PC-9 (cell line): ENCODE data around the gene ZCCHC2. TPM values are rescaled to one million over a fixed set of nuclear protein-coding genes. Genes with fewer than 3 reads are reported as not detected.

Experiments
- BruUV-seq: library from RNA; stranded (reverse); fragments of 400-500 nt; replicated peaks from 2 replicates; lab custom pipeline; 2021; lab: Mats Ljungman, UMichigan
- CTCF ChIA-PET: fragments of 300-600 bp; sonication (Branson Sonifier 250); formaldehyde crosslinking; loops from one replicate; lab custom pipeline; 2022; ENCODE audit warnings: antibody characterized with exemption; lab: Charles Lee
- POLR2A ChIA-PET: fragments of 300-600 bp; sonication (Branson Sonifier 250); formaldehyde crosslinking; loops from one replicate; lab custom pipeline; 2022; ENCODE audit warnings: antibody characterized with exemption; ENCODE audit not compliant: unreplicated experiment; lab: Charles Lee
- DNase-seq, 2 experiments: peaks; one replicate each; pipeline versions ENCODE4 v3.0.0 to v3.0.0-alpha.2; 2015 to 2022; ENCODE audit warnings: mixed read lengths in 1 of 2
- H2AFZ ChIP-seq: fragments of 200-600 bp; sonication (generic); 2 replicates; pipeline ENCODE4 v1.8.1; 2017; ENCODE audit warnings: antibody characterized with exemption
- H3F3A ChIP-seq: fragments of 200-600 bp; sonication (generic); 2 replicates; pipeline ENCODE4 v1.8.1; 2017; ENCODE audit warnings: antibody characterized with exemption, mild to moderate bottlenecking, low read depth; ENCODE audit not compliant: insufficient read depth
- H3K27ac ChIP-seq: fragments of 200-600 bp; sonication (generic); 2 replicates; pipeline ENCODE4 v1.6.1; 2016; ENCODE audit warnings: mixed run types
- H3K27me3 ChIP-seq: fragments of 200-600 bp; sonication (generic); 2 replicates; pipeline ENCODE4 v1.6.1; 2016; ENCODE audit warnings: low read depth, mixed run types; ENCODE audit not compliant: insufficient read depth
- H3K36me3 ChIP-seq: fragments of 200-600 bp; sonication (generic); 2 replicates; pipeline ENCODE4 v1.6.1; 2016; ENCODE audit warnings: low read depth, mixed run types
- H3K4me1 ChIP-seq: fragments of 200-600 bp; sonication (generic); replicated peaks from 2 replicates; pipeline ENCODE4 v1.6.1; 2016; ENCODE audit warnings: mixed run types; ENCODE audit not compliant: insufficient read depth
- H3K4me2 ChIP-seq: fragments of 200-600 bp; sonication (generic); 2 replicates; pipeline ENCODE4 v1.6.1; 2017; ENCODE audit warnings: mixed run types
- H3K4me3 ChIP-seq: fragments of 200-600 bp; sonication (generic); 2 replicates; pipeline ENCODE4 v1.6.1; 2016; ENCODE audit warnings: mixed run types
- H3K79me2 ChIP-seq: fragments of 200-600 bp; sonication (generic); 2 replicates; pipeline ENCODE4 v1.6.1; 2017; ENCODE audit warnings: low read depth, mixed run types
- H3K9me2 ChIP-seq: fragments of 200-600 bp; sonication (generic); 2 replicates; pipeline ENCODE4 v1.8.1; 2017; ENCODE audit warnings: mild to moderate bottlenecking; ENCODE audit not compliant: insufficient read depth
- H3K9me3 ChIP-seq: fragments of 200-600 bp; sonication (generic); 2 replicates; pipeline ENCODE4 v1.8.1; 2016; ENCODE audit warnings: low read depth; ENCODE audit not compliant: insufficient read depth
- H4K20me1 ChIP-seq: fragments of 200-600 bp; sonication (generic); 2 replicates; pipeline ENCODE4 v1.8.1; 2017; ENCODE audit not compliant: insufficient read depth
- CTCF ChIP-seq: fragments of 200-600 bp; sonication (generic); conservative IDR thresholded peaks from 2 replicates; pipeline ENCODE4 v1.6.1; 2017; ENCODE audit warnings: mixed run types, antibody characterized with exemption, mild to moderate bottlenecking, moderate library complexity
- EZH2 ChIP-seq: fragments of 200-600 bp; sonication (generic); IDR thresholded peaks from 2 replicates; pipeline ENCODE4 v1.8.0; 2017; ENCODE audit warnings: antibody characterized with exemption, low read depth
- intact Hi-C: fragments of 100-400 bp; cut with micrococcal nuclease; formaldehyde crosslinking; loops from one replicate; pipeline ENCODE4 v1.10.0; 2022; ENCODE audit not compliant: unreplicated experiment
- total RNA-seq: library from RNA; stranded (reverse); gene quantifications from 2 replicates; pipeline ENCODE4 v1.2.3, GENCODE V29; 2021

ZCCHC2 gene
- total RNA-seq, 1 experiment from 2014 or later = 18.1 TPM

- Histone ChIP-seq H3K4me2 (no peak overlapping the region), H3K9me3 (no peaks in the 10 kb centered on the region), H3F3A (no peaks in the 10 kb centered on the region), H3K27ac (no peak overlapping the region), H3K4me3 (no peak overlapping the region), H3K4me1 (no peaks in the 10 kb centered on the region), H2AFZ (no peak overlapping the region), H3K79me2 (no peaks in the 10 kb centered on the region), H3K27me3 (no peaks in the 10 kb centered on the region), H3K9me2 (no peaks in the 10 kb centered on the region), H4K20me1 (no peaks in the 10 kb centered on the region), H3K36me3 (peaks cover 14% of the 10 kb centered on the region; the same call in 1 of the 2 replicates)
- intact Hi-C loops = no loop called here
- no peak for DNase-seq
- ChIA-PET POLR2A (no interaction called here), CTCF (no interaction called here)
- no TSS peak for BruUV-seq
- TF ChIP-seq EZH2 (no peak), CTCF (no peak)
Measured at GRCh38 chr18:62572456-62572855, 49.6 kb downstream of the ZCCHC2 start.

- Histone ChIP-seq H3K9me2 (no peaks in the 10 kb centered on the region), H3K27ac (no peak overlapping the region), H3K4me3 (no peak overlapping the region), H3F3A (no peaks in the 10 kb centered on the region), H3K4me2 (no peak overlapping the region), H3K27me3 (no peaks in the 10 kb centered on the region), H3K79me2 (no peaks in the 10 kb centered on the region), H2AFZ (no peak overlapping the region), H3K36me3 (peaks cover 9% of the 10 kb centered on the region; the same call in 1 of the 2 replicates), H3K9me3 (no peaks in the 10 kb centered on the region), H3K4me1 (no peaks in the 10 kb centered on the region), H4K20me1 (no peaks in the 10 kb centered on the region)
- ChIA-PET POLR2A (no interaction called here), CTCF (no interaction called here)
- BruUV-seq = no TSS peak
- intact Hi-C loops = no loop called here
- DNase-seq = no peak
- no peak for TF ChIP-seq EZH2
- no peak for TF ChIP-seq CTCF
Measured at GRCh38 chr18:62574776-62575175, 52.0 kb downstream of the ZCCHC2 start.

GRCh38 chr18:62576271-62576670, 53.4 kb downstream of the ZCCHC2 start:
- no peak for TF ChIP-seq EZH2
- TF ChIP-seq CTCF = no peak
- CTCF ChIA-PET = no interaction called here

More at GRCh38 chr18:62576271-62576670, 53.4 kb downstream of the ZCCHC2 start:
- no peaks in the 10 kb centered on the region for H3K27me3 ChIP-seq
- no peak overlapping the region for H3K27ac ChIP-seq
- H3K36me3 ChIP-seq = peaks cover 9% of the 10 kb centered on the region; the same call in 1 of the 2 replicates
- POLR2A ChIA-PET = no interaction called here
- H3K9me2 ChIP-seq = no peaks in the 10 kb centered on the region
- no peaks in the 10 kb centered on the region for H4K20me1 ChIP-seq
- no peaks in the 10 kb centered on the region for H3F3A ChIP-seq
- no peaks in the 10 kb centered on the region for H3K79me2 ChIP-seq
- H3K9me3 ChIP-seq = no peaks in the 10 kb centered on the region
- BruUV-seq = no TSS peak
- no peak for DNase-seq
- intact Hi-C loops = no loop called here
- no peak overlapping the region for H3K4me3 ChIP-seq
- no peaks in the 10 kb centered on the region for H3K4me1 ChIP-seq
- no peak overlapping the region for H2AFZ ChIP-seq
- H3K4me2 ChIP-seq = no peak overlapping the region
